GM21447 (cell line): Measurements from ENCODE around the gene TMEM18.

Experiments
- ATAC-seq: cut with Tn5 transposase; IDR thresholded peaks from one replicate; pipeline ENCODE4 v1.9.1; 2021; ENCODE audit not compliant: unreplicated experiment

TMEM18 gene

DNA sequence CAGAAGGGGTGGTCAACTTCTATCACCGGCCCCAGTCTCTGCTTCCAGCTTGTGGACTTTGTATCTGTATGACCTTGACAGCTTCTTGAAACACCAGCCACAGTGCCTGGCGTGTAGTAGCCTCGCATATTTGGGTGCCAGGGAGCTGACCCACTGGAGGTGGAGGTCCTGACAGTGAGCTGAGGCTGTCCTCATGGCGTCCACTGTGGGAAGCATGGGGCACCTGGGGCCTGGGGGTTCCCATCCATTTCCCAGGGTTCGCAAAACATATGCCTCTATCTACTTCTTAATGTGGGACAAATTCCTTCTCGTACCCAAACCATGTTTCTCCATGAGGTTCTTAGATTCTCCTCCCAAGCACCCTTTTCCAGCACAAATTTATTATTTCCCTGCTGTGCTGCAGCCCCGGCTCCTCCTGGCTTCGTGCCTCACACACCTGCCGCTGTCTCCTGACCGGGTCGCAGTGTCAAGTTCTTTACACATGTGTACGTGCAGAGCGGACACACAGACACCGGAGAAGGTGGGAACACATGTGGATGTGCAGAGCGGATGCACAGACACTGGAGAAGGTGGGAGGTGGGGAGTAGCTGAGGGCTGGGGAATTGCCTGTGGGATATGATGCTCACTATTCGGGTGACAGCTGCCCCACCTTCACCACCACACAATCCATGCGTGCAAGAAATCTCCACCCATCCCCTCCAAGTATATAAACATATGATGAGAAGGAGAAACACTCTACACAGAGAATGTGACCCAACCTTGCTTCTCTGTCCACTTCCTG lies 23.4 kb downstream of the TMEM18 start:
- no peak for ATAC-seq

DNA sequence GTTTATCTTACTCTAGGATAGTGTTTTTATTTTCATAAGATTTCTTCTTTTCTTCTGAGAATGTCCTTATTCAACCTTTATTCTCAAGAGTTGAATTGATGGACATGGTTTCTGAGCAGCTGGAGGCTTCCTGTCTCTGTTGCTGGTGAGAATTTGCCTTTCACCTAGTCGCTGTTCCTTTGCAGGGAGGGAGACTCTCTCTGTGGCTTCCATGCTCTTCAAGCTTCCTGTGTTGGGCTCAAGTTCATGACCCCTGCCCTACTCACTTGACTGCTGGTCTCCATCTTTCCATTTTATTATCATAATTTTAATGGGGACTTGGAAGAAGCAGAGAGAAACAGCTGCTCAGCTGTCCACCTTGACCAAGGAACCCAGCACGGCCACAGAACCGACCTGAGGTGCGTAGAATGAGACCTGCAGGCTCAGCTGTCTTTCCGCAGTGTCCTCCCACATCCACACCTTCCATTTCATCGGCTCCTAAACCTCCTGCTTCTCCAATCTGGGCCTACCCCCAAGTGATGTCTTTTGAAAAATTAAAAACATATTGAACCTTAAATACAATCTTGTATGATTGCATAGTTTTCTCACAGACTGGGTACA lies 24.2 kb downstream of the TMEM18 start:
- no peak for ATAC-seq

DNA sequence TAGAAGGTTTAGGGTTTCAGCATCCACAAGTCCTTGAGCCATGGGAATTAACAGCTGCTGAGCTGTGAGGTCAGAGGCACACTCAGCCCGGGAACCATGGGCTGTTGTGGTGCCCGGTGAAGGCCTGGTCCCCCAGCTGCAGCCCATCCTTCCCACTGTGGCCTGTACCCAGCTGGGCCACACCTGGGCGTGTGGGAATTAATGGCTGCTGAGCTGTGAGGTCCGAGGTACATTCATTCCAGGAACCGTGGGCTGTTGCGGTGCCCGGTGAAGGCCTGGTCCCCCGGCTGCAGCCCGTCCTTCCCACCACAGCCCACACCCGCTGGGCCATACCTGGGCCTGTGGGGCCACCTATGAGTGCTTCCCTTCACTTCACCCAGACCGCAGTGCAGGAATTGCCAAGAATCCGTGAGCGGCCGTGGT lies 25.2 kb downstream of the TMEM18 start:
- no peak for ATAC-seq

DNA sequence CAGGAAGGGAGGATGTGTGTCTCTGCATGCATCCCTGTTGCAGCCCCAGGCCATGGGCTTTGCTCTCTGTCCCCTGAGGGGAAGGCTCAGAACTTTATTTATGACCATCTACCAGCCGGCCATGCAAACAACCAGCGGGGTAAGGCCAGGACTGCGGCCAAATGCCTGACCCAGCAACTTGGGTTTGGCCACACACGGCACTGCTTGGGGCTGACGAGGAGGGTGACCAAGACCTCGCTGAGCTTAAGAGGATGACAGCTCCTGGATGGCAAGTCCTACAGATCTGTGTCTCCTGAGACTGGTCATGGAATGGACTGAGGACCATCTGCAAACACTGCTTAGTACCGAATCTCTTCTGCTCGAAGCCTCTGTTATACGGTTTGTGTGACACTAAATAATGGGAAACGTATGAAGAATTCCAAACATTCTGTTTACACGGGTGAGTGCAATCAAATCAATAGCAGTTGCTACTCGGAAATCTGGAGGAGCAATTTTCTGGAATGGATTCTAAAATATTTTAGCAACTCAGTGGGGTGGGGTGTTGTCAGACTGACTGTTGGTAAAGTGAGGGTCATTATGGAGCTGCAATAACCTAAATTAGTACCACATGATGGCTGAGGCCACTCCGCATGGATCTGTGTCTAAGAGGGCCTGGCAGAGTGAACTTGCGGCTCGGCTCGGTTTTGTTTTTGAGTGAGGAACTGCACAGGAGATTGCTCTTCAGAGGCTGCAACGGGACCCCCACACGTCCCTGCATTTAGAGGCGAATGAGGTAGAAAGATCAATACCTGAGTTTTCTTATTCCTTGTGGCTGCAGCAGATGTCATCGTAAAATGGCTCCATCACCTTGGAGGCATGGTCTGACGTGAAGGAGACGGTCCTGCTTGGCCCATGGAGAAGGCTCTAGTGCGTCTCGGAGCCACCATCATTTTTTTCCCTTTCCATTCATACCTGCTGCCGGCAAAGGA lies 26.6 kb downstream of the TMEM18 start:
- no peak for ATAC-seq

DNA sequence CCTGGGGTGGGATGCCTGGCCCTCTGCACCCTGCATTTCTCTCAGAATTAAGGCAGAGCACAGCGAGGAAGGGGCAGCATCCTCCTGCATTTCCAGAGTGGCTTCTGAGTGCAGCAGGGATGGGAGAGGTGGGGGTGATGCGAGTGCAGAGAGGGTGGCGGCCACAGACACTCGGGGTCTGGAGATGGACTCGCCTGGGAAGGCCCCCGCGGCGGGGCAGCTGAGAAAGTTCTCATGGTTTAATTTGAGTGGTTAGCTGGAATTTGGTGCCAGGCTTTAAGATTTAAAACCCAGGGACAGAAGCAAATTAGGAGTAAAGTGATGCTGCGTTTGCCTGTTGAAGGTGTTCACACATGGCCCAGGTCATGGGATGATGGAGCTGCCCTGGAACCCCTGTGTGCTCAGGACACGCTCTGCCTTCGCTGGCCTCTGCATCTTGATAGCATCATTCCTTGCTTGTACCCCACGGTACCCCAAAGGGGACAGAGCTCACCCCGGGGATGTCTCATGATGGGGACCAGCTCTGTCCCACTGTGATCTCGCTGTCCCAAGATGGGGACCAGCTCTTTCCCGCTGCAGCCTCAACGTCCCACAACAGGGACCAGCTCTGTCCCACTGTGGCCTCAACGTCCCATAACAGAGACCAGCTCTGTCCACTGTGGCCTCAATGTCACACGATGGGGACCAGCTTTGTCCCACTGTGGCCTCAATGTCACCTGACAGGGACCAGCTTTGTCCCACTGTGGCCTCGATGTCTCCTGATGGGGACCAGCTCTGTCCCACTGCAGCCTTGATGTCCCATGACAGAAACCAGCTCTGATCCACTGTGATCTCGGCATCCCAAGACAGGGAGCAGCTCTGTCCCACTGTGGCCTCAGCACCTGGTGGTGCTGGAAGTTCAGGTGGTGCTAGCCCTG lies 27.5 kb downstream of the TMEM18 start:
- no peak for ATAC-seq

DNA sequence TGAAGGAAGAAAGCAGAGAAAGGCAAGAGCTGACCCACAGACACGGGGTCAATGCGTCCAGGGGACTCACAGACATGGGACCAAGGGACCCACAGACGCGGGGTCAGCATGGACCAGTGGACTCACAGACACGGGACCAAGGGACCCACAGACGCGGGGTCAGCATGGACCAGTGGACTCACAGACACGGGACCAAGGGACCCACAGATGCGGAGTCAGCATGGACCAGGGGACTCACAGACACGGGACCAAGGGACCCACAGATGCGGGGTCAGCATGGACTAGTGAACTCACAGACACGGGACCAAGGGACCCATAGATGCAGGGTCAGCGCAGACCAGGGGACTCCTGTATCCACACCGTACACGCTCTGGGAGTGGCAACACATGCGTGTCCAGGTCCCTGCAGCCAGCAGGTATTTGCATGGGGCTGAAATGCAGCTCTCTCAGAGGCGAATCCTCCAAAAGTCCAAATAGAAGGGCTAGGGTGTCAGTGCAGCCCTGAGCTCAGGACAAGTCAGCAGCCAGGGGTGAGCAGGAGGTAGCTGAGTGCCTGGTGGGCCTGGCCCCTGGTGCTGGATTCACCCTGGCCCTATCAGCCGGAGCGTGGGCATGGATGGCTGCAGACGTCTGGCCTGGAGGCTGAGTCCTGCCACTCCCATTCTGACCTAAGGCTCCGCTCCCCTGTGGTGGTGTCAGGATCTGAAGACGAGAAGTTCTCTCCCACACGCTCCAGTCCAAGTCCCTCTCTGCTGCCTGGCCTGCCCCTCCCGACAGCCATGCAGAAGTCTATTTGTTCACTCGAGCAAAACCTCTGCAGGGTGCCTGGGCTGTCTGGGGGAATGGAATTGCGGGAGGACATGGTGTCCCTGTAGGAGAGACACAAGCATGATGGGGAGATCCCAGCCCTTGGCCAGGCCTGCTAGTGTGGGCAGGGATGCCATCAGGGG lies 28.5 kb downstream of the TMEM18 start:
- ATAC-seq, result no peak

DNA sequence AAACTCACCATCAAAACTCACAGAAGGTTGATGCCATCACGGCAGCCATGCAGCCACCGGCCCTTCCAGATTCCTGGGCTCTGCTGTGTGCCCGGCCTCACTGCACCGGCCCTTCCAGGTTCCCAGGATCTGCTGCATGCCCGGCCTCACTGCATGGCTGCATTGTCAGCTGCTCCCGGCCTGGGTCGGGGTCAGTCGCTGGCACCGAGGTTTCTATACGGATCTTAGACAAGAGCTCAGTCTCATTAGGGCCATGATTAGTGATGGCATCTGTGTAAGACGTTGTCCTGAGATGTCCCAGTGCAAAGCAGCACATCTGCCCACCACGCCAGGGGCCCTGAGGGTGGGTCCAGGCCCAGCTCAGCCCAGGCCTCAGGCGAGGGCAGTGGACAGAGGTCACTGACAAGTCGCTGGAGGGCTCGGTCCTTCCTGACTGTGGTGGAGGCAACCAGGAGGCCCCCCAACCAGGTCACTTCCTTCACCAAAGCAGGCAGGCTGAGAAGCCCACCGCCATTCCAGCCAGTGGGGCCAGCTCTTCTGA lies 29.4 kb downstream of the TMEM18 start:
- ATAC-seq, result no peak

DNA sequence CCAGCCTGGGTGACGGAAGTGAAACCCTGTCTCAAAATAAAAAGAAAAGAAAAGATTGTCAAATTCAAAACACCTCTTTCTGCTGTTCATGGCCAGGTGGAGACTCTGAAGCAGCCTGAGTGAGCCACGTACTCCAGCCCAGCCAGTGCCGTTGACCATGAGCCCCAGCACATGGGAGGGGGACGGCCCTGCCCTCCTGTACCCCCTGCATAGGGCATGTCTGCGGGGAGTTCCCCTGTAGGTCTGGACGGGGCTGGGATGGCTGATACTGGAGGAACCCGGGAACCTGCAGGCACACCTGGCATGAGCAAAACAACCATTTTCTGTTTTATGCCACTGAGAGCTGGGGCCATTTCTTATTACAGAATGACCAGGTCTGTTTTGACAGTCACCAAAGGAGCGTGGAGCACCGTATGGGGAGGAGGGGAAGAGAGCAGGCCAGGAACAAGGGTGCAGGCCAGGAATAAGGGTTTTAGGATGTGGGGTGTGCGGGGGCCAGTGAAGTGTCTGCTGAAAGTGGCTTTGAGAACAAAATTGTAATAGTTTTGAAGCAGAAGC lies 30.1 kb downstream of the TMEM18 start:
- ATAC-seq, result no peak

DNA sequence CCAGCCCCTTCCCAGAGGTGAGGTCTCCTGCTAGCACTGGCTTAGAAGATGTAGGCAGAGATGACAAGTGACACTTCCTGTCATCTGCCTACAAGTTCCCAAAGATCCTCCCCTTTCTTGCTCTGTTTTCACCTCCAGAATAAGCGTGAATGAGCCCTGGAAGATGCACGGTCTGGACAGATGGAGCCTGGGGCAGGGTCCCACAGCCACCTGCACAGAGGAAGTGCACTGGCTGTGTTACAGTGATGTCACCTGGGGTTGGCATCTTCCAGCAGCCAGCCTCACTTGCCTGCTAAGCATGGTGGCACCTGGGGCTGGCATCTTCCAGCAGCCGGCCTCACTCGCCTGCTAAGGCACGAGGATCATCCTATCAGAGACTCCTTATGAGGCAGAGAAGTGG lies 32.3 kb downstream of the TMEM18 start:
- no peak for ATAC-seq

DNA sequence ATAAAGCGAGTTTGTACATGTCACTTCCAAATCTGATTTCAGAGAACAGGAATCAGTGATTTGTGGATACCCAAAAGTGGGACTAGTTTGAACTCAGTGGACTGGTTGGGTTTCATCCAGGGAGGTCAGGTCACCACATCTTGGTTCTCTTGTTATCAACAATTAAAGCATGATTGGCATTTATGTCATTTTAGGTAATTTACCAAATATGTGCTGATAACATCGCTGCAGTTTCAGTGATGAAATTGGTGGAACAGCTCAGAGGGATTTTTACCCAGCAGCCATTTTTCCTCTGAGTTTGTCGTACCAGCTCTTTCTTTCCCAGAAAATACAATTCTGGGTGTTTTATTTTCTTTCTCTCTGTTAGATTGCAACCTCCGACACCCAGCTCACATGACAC lies 33.4 kb downstream of the TMEM18 start:
- no peak for ATAC-seq

DNA sequence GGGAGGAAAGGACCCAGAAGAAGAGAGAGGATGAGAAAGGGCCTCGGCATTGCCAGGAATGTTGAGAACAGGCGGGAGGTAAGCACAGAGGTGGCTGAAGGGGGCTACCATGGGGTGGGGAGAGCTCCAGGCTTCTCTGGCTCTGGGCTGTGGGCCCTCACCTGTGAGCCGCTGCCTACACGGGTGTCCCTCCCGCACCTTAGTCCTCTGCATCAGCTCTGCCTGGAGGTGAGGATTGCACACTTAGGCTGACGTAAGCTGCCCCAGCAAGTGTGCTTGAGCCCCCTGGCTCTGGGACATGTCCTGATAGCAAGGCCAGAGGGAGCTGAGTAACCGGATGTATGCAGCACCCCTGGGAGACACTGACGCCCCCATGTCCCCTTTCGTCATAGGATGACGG lies 33.9 kb downstream of the TMEM18 start:
- no peak for ATAC-seq

DNA sequence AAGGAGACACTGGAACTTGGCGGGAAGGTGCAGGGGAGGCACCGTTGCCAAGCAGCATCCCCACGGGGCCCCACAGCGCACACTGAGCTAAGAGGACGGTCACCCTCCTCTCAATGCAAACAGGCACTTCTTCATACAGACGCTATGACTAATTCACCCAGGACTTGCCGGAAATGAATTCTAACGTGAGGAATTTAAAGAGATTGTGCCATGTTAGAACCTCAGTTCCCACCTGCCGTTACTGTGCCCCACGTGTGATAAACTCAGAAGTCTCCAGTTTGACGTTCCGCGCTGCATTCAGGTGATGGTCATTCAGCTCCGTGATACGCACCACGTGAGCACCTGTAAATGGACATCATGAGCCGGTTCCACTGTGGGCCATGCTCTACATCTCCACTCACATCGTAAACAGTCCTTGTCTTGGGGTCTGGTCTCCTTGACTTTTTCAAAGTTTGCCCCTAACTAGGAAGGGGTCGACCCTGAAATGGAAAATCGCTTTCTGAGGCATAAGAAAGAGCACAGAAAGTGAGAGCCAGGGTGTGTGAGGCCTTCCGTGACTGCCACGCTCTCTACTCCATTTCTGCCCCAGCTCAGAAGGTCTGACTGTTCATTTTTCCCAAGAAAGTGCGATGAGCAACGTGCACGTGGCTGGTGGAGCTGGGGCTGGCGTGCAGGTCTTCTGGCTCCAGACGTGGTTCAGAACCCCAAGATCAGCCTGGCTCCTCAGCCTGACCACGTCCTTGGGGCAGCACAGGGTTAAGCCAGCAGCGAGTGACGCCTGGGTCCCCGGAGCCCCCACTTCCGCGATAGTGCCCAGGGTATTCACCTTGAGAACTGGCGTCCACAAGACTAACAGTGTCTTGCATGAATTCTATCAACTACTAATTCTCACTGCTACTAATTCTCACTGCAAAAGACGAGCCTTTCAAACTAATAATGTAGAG lies 35.1 kb downstream of the TMEM18 start:
- ATAC-seq, result no peak

DNA sequence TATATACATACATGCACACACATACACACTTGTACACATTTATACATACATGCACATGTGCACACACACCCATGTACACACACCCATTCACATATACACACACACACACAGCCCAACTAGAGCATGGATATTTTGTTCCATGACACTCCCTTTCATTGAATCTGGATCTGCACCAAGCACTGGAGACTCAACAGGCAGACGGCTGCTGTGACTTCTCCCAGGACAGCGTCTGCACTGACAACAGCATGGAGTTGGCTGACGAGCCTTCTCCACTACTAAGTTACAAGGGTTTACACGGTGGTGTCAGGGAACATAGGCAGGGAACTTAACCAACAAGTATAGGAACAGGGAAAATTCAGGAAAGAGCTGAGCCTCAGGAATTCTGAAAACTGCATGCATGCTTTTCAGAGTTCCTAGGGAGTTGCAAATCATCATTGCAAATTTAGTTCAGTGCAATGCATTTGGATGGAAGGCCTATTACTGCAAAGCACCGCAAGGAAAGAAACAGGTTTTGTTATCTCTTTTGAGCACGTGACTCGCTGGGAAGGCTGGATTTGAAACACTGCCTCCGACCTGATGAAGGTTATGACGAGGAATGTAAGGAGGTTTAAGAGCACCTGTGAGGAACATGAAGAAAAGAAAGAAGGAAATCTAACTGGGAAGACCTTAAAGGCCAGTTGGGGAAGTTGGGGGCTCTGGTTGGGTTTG lies 35.9 kb downstream of the TMEM18 start:
- ATAC-seq, result no peak

DNA sequence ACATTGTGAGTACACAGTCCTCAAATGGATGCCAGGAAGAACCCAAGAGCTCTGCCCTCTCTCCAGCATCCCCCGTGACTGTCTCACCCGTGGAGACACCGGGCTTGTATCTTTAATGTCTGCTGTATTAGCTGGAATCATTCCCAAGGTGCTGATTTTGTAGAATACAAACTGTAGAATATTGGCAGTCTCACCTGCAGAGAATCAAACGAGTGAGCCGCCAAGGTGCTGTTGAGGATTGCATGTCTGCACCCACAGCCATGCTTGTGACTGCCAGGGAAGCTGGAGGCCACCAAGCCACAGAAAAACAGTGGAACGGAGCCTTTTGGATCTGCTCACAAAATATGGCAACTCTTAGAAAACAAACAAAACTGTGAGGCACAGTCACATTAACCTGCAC lies 37.5 kb downstream of the TMEM18 start:
- no peak for ATAC-seq

DNA sequence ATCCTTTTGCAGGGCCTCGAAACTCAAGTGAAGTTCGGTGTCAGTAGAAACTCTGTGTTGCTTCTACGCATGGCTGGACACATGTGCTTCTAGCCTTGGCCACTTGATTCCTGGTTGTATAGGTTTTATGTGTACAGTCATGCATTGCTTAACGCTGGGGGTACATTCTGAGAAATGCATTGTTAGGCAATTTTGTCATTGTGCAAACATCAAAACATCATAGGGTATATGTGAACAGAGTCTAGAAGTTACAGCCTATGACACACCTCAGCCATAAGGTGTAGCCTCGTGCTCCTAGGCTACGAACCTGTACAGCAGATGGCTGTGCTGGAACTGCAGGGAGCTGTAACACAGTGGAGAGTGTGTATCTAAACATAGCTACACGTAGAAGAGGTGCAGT lies 39.4 kb downstream of the TMEM18 start:
- no peak for ATAC-seq

DNA sequence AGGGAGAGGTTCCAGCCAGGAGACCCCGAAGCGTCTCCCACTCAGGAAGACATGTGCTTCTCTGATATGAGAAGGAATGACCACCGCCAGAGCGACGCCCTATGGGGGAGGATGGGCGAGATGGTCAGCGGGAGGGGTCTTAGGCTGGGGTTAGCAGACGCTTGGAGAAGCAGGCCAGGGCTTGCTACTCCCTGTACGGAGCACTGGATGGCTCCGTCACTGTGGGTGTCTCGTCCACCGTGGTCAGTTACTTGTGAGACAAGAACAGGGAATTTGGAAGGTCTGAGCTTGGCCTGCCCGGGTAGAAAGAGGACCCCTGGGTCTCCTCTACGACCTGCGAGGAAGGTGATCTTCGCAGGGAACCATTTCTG lies 39.8 kb downstream of the TMEM18 start:
- ATAC-seq, result no peak
